SHP77 (cell line): Measurements from ENCODE around the gene RASAL2.
"Not testable (repeated sequence)": the region's sequence is repeated elsewhere in the genome, so short reads cannot be mapped to it uniquely, and the experiment has no call there.

Source experiments
- DNase-seq, 2 experiments: peaks; one replicate each; lab custom pipeline; 2025; lab: John Stamatoyannopoulos, UW

RASAL2 gene

GRCh38 chr1:178071811-178072210 is 22.1 kb upstream of the RASAL2 start:
- DNase-seq, result no peak

- DNase-seq, result no peak
Observed at GRCh38 chr1:178072326-178072725, 21.6 kb upstream of the RASAL2 start.

GRCh38 chr1:178075333-178075732 is 18.6 kb upstream of the RASAL2 start:
- no peak for DNase-seq

- DNase-seq, result no peak
Observed at GRCh38 chr1:178076607-178077006, 17.3 kb upstream of the RASAL2 start.

- no peak for DNase-seq
Observed at GRCh38 chr1:178077917-178078316, 16.0 kb upstream of the RASAL2 start.

GRCh38 chr1:178086294-178086693 is 7.6 kb upstream of the RASAL2 start:
- no peak for DNase-seq

GRCh38 chr1:178086766-178087165 is 7.1 kb upstream of the RASAL2 start:
- DNase-seq, result no peak

- no peak for DNase-seq
Observed at GRCh38 chr1:178088651-178089050, 5.3 kb upstream of the RASAL2 start.

- DNase-seq, result not testable (repeated sequence)
Observed at GRCh38 chr1:178091454-178091853, 2.5 kb upstream of the RASAL2 start.

GRCh38 chr1:178091986-178092745 is 1.7 kb upstream of the RASAL2 start:
- no peak for DNase-seq

GRCh38 chr1:178092878-178093493 is 918 bp upstream of the RASAL2 start:
- DNase-seq, result peak; percentile 52 to 62

GRCh38 chr1:178093494-178093950 is 382 bp upstream of the RASAL2 start:
- DNase-seq, result peak; percentile 94 to 96

GRCh38 chr1:178094739-178095645 is 1.1 kb downstream of the RASAL2 start:
- DNase-seq, result no peak

- no peak for DNase-seq
Observed at GRCh38 chr1:178096421-178096820, 2.5 kb downstream of the RASAL2 start.

GRCh38 chr1:178098262-178098661 is 4.4 kb downstream of the RASAL2 start:
- no peak for DNase-seq

- DNase-seq, result no peak
Observed at GRCh38 chr1:178101266-178101630, 7.3 kb downstream of the RASAL2 start.

- DNase-seq, result no peak
Observed at GRCh38 chr1:178101654-178102053, 7.8 kb downstream of the RASAL2 start.

GRCh38 chr1:178102218-178102617 is 8.3 kb downstream of the RASAL2 start:
- no peak for DNase-seq

- DNase-seq, result peak in 1 of 2 experiments; percentile 17
Observed at GRCh38 chr1:178107823-178108222, 13.9 kb downstream of the RASAL2 start.

GRCh38 chr1:178109348-178110143 is 15.6 kb downstream of the RASAL2 start:
- DNase-seq, result no peak

GRCh38 chr1:178115260-178115659 is 21.4 kb downstream of the RASAL2 start:
- DNase-seq, result no peak

GRCh38 chr1:178118524-178118923 is 24.6 kb downstream of the RASAL2 start:
- DNase-seq, result no peak
